PC-3 (cell line): ENCODE results near the gene ERP44.

ENCODE experiments used
- CTCF ChIP-seq: fragments of 300-600 bp; sonication (generic); conservative IDR thresholded peaks from 2 replicates; pipeline ENCODE4 v1.5.1; 2017; ENCODE audit warnings: antibody characterized with exemption, low read depth, mild to moderate bottlenecking, low read length
- EZH2 ChIP-seq: fragments of 300-600 bp; sonication (generic); IDR thresholded peaks from one replicate; pipeline ENCODE4 v1.6.1; 2017; ENCODE audit warnings: antibody characterized with exemption, mild to moderate bottlenecking, low read length; ENCODE audit not compliant: unreplicated experiment

- TF ChIP-seq EZH2 (no peak), CTCF (no peak)
These were observed 32.3 kb downstream of the ERP44 start for GRCh38 chr9:100066539-100066938.
